ENCODE data around the gene RERE. TPM values are rescaled to one million over a fixed set of nuclear protein-coding genes. Genes with fewer than 3 reads are reported as not detected.

RERE gene
- total and polyA plus RNA-seq, 2 donors (not counting 3 experiments of a cell fraction or from before 2014, with no cell fraction given): 14.1 to 113 TPM

GRCh38 chr1:8338526-8339202, 478.8 kb downstream of the RERE start:
- H3K9ac ChIP-seq (replicated peaks; ENCODE audit: extremely low read depth, insufficient read depth, low read length): no peak overlapping the region
- H3K4me3 ChIP-seq (replicated peaks in 1 of 3; ENCODE audit: insufficient read depth in 1 of 3, low read depth in 1 of 3, low read length in 3 of 3): no peak overlapping the region
- intact Hi-C loops (cut with micrococcal nuclease) (no loop called here), dilution Hi-C loops (cut with MboI; ENCODE audit: extremely low pct_ligation_motif_present, low sequenced_read_pairs) (no loop called here)
- no peaks in the 10 kb centered on the region for H3K9me3 ChIP-seq (replicated peaks; ENCODE audit: control insufficient read depth, insufficient read depth, low read length)
- TF ChIP-seq POLR2AphosphoS5 (IDR thresholded peaks at IDR 0.05; ENCODE audit: insufficient read depth, low read depth, low read length): no peak
- no peak for TF ChIP-seq EZH2 (IDR thresholded peaks at IDR 0.05; ENCODE audit: borderline replicate concordance, low read depth, low read length, severe bottlenecking)
- TF ChIP-seq GATA2 (IDR thresholded peaks at IDR 0.05; ENCODE audit: insufficient read depth, insufficient read length, low read depth, low read length): no peak
- TF ChIP-seq JUN (IDR thresholded peaks at IDR 0.05; ENCODE audit: borderline replicate concordance, insufficient read depth, insufficient read length, low read depth): no peak
- no peak for TF ChIP-seq POLR2A (IDR thresholded peaks at IDR 0.05; ENCODE audit: low read depth, low read length)
- no peak for TF ChIP-seq FOS (IDR thresholded peaks at IDR 0.05; ENCODE audit: borderline replicate concordance, insufficient read depth, low read length)
- TF ChIP-seq CTCF (IDR thresholded peaks at IDR 0.05; ENCODE audit: extremely low read depth in 1 of 2, insufficient read depth in 1 of 2, low read depth in 1 of 2, low read length in 2 of 2): no peak
- TF ChIP-seq MAX (IDR thresholded peaks at IDR 0.05; ENCODE audit: insufficient read depth, insufficient read length): no peak
- no peak for TF ChIP-seq MYC (IDR thresholded peaks at IDR 0.05; ENCODE audit: low read depth, low read length)
- DNase-seq (ENCODE audit: low read depth, low spot score) (no peak), FAIRE-seq (no peak)
- no peaks in the 10 kb centered on the region for H3K9me1 ChIP-seq (replicated peaks; ENCODE audit: control insufficient read depth, extremely low read depth, insufficient read depth, low read length)
- no peak overlapping the region for H3K27ac ChIP-seq (ENCODE audit: insufficient read depth, low read depth, low read length)
- CTCF ChIA-PET: interaction anchor here (0.8 to 1.7 kb wide), 5 partner anchors 9 to 90 kb away, joined by 3 to 7 read pairs (median 4); no protein-coding TSS in a partner anchor
- H3K27me3 ChIP-seq (ENCODE audit: control insufficient read depth in 2 of 2, insufficient read depth in 2 of 2, low read length in 2 of 2): no peaks in the 10 kb centered on the region
- no peak overlapping the region for H3K4me2 ChIP-seq (ENCODE audit: insufficient read depth, low read length)
- POLR2A ChIA-PET: no interaction called here
- H3K36me3 ChIP-seq (ENCODE audit: control insufficient read depth in 2 of 2, extremely low read depth in 1 of 2, insufficient read depth in 2 of 2, low read length in 2 of 2): no peaks in the 10 kb centered on the region
- no peaks in the 10 kb centered on the region for H3K79me2 ChIP-seq (ENCODE audit: control insufficient read depth, insufficient read depth, low read length)
- BruUV-seq (replicated peaks): no TSS peak
- no peaks in the 10 kb centered on the region for H4K20me1 ChIP-seq (replicated peaks; ENCODE audit: control insufficient read depth, extremely low read depth, insufficient read depth, low read length)
- no peaks in the 10 kb centered on the region for H3K4me1 ChIP-seq (ENCODE audit: control insufficient read depth, extremely low read depth, insufficient read depth, low read length)
- no peak overlapping the region for H2AFZ ChIP-seq (ENCODE audit: low read depth, low read length)
